Tibial nerve (tissue), 4 donors: ENCODE results near the gene FRY. TPM values are rescaled to one million over a fixed set of nuclear protein-coding genes. Genes with fewer than 3 reads are reported as not detected.

Experiments
- DNase-seq, 2 donors: peaks; one replicate each; pipeline ENCODE4 v3.0.0-alpha.2; 2019; ENCODE audit warnings: low spot score in 2 of 2
- H3K27ac ChIP-seq, 4 donors: fragments of 200-600 bp; sonication (generic) in 3 of 4; one replicate each; pipeline ENCODE4 v1.5.1; 2017 to 2019; ENCODE audit warnings: mild to moderate bottlenecking in 1 of 4
- H3K27me3 ChIP-seq, 2 donors: fragments of 200-600 bp; sonication (generic) in 1 of 2; one replicate each; pipeline versions ENCODE4 v1.5.1 to v1.6.0; 2017 to 2019
- H3K36me3 ChIP-seq, 3 donors: fragments of 200-600 bp; sonication (generic); one replicate each; pipeline ENCODE4 v1.5.1; 2018 to 2019
- H3K4me1 ChIP-seq, 4 donors: fragments of 200-600 bp; sonication (generic) in 3 of 4; one replicate each; pipeline ENCODE4 v1.5.1; 2017 to 2019
- H3K4me3 ChIP-seq, 4 donors: fragments of 200-600 bp; sonication (generic) in 3 of 4; one replicate each; pipeline ENCODE4 v1.5.1; 2017 to 2019; ENCODE audit warnings: mild to moderate bottlenecking in 1 of 4, moderate library complexity in 1 of 4
- H3K9me3 ChIP-seq, 4 donors: fragments of 200-600 bp; sonication (generic) in 3 of 4; one replicate each; pipeline ENCODE4 v1.5.1; 2017 to 2019
- CTCF ChIP-seq, 5 experiments: fragments of 200-600 bp in 3 of 5; fragments of 450-650 bp in 2 of 5; sonication (generic) in 3 of 5; IDR thresholded peaks; one replicate each; pipeline ENCODE4 v1.5.1; 2016 to 2019; ENCODE audit warnings: antibody characterized with exemption in 5 of 5, mild to moderate bottlenecking in 3 of 5, moderate library complexity in 2 of 5
- EP300 ChIP-seq, 2 donors: sonication (generic); formaldehyde crosslinking; IDR thresholded peaks; one replicate each; pipeline ENCODE4 v1.6.1; 2017; ENCODE audit warnings: antibody characterized with exemption in 2 of 2, mild to moderate bottlenecking in 1 of 2
- POLR2A ChIP-seq, 2 donors: fragments of 450-650 bp; IDR thresholded peaks; one replicate each; pipeline ENCODE4 v1.6.1; 2017; ENCODE audit warnings: antibody characterized with exemption in 2 of 2, mild to moderate bottlenecking in 2 of 2, moderate library complexity in 2 of 2
- WGBS, 2 donors: methylation state at CpG; one replicate each; pipeline ENCODE4 v1.1.5; 2018; 5-methylcytosine and 5-hydroxymethylcytosine counted together
- total RNA-seq, 4 donors: library from RNA; depleted of rRNA; stranded (reverse); fragments of >200 nt; gene quantifications; one replicate each; pipeline ENCODE4 v1.1.0, GENCODE V29; 2016

Gene FRY
- total RNA-seq, 4 donors from 2014 or later = 48.9 to 94.6 (median 75.8) TPM

GRCh38 chr13:32195713-32196112 is 164.1 kb downstream of the FRY start:
- TF ChIP-seq POLR2A (IDR thresholded peaks at IDR 0.05) (no peak), EP300 (IDR thresholded peaks at IDR 0.05) (no peak), CTCF (IDR thresholded peaks at IDR 0.05) (no peak)
- no peak overlapping the region for H3K27ac ChIP-seq
- no peaks in the 10 kb centered on the region for H3K9me3 ChIP-seq
- H3K4me1 ChIP-seq = no peaks in the 10 kb centered on the region
- DNase-seq = no peak
- H3K4me3 ChIP-seq = no peak overlapping the region
- no peaks in the 10 kb centered on the region for H3K36me3 ChIP-seq
- no peaks in the 10 kb centered on the region for H3K27me3 ChIP-seq

- Histone ChIP-seq H3K36me3 (peaks cover 0 to 7% (median 0%) of the 10 kb centered on the region in 3 donors), H3K4me3 (no peak overlapping the region), H3K4me1 (no peaks in the 10 kb centered on the region), H3K27me3 (no peaks in the 10 kb centered on the region), H3K27ac (no peak overlapping the region), H3K9me3 (no peaks in the 10 kb centered on the region)
- TF ChIP-seq EP300 (IDR thresholded peaks at IDR 0.05) (no peak), POLR2A (IDR thresholded peaks at IDR 0.05) (no peak), CTCF (IDR thresholded peaks at IDR 0.05) (no peak)
- DNase-seq = no peak
- 96 to 100% methylated on average over 1 of the region's 1 CpG for WGBS, 2 donors
Measured at GRCh38 chr13:32199168-32199567, 167.6 kb downstream of the FRY start.

- Histone ChIP-seq H3K4me1 (no peaks in the 10 kb centered on the region), H3K36me3 (peaks cover 0 to 7% (median 0%) of the 10 kb centered on the region in 3 donors), H3K27ac (no peak overlapping the region), H3K4me3 (no peak overlapping the region), H3K9me3 (no peaks in the 10 kb centered on the region), H3K27me3 (no peaks in the 10 kb centered on the region)
- no peak for TF ChIP-seq POLR2A (IDR thresholded peaks at IDR 0.05)
- TF ChIP-seq EP300 (IDR thresholded peaks at IDR 0.05) = no peak
- 76 to 92% methylated on average over 2 of the region's 2 CpGs for WGBS, 2 donors
- no peak for DNase-seq
Measured at GRCh38 chr13:32200741-32201140, 169.2 kb downstream of the FRY start.

- no peak overlapping the region for H3K4me3 ChIP-seq
- H3K27me3 ChIP-seq = no peaks in the 10 kb centered on the region
- no peaks in the 10 kb centered on the region for H3K4me1 ChIP-seq
- no peak for DNase-seq
- H3K36me3 ChIP-seq = peaks cover 0 to 7% (median 0%) of the 10 kb centered on the region in 3 donors
- WGBS, 2 donors = 74 to 80% methylated on average over 4 of the region's 4 CpGs
- no peak overlapping the region for H3K27ac ChIP-seq
- H3K9me3 ChIP-seq = no peaks in the 10 kb centered on the region
- no peak for TF ChIP-seq EP300 (IDR thresholded peaks at IDR 0.05)
- no peak for TF ChIP-seq CTCF (IDR thresholded peaks at IDR 0.05)
- no peak for TF ChIP-seq POLR2A (IDR thresholded peaks at IDR 0.05)
Measured at GRCh38 chr13:32201809-32202208, 170.2 kb downstream of the FRY start.

- DNase-seq = no peak
- WGBS, 2 donors = 91 to 95% methylated on average over 6 of the region's 6 CpGs
- no peak overlapping the region for H3K4me3 ChIP-seq
- TF ChIP-seq POLR2A (IDR thresholded peaks at IDR 0.05) = no peak
- no peak for TF ChIP-seq CTCF (IDR thresholded peaks at IDR 0.05)
- no peak for TF ChIP-seq EP300 (IDR thresholded peaks at IDR 0.05)
- no peaks in the 10 kb centered on the region for H3K27me3 ChIP-seq
- H3K27ac ChIP-seq = no peak overlapping the region
- no peaks in the 10 kb centered on the region for H3K9me3 ChIP-seq
- H3K36me3 ChIP-seq = peaks cover 0 to 7% (median 0%) of the 10 kb centered on the region in 3 donors
- no peaks in the 10 kb centered on the region for H3K4me1 ChIP-seq
Measured at GRCh38 chr13:32202268-32202667, 170.7 kb downstream of the FRY start.

GRCh38 chr13:32203221-32203620 is 171.6 kb downstream of the FRY start:
- Histone ChIP-seq H3K4me3 (no peak overlapping the region), H3K27me3 (no peaks in the 10 kb centered on the region), H3K36me3 (peaks cover 0 to 11% (median 0%) of the 10 kb centered on the region in 3 donors), H3K27ac (no peak overlapping the region), H3K4me1 (no peaks in the 10 kb centered on the region), H3K9me3 (no peaks in the 10 kb centered on the region)
- TF ChIP-seq EP300 (IDR thresholded peaks at IDR 0.05) = no peak
- TF ChIP-seq POLR2A (IDR thresholded peaks at IDR 0.05) = no peak
- TF ChIP-seq CTCF (IDR thresholded peaks at IDR 0.05) = no peak
- DNase-seq = no peak
- WGBS, 2 donors = 91 to 97% methylated on average over 5 of the region's 5 CpGs
